ENCODE data around the gene CEP55. TPM values are rescaled to one million over a fixed set of nuclear protein-coding genes. Genes with fewer than 3 reads are reported as not detected.

Gene CEP55
- total and polyA plus RNA-seq, 3 experiments from 2014 or later = 0.97 to 44.4 (median 41.2) TPM

- H3K4me1 ChIP-seq (ENCODE audit: insufficient read depth, low read length) = peaks cover 5% of the 10 kb centered on the region
- H3K36me3 ChIP-seq (ENCODE audit: insufficient read depth, low read length) = no peaks in the 10 kb centered on the region
- ChIA-PET CTCF (interaction anchor here (1.5 to 2.3 kb wide), 3 partner anchors 9 to 125 kb away, joined by 5 to 12 read pairs (median 6); partner anchors contain the start of gene MYOF), POLR2A (interaction anchor here (0.9 kb wide), 1 partner anchor 126 kb away, joined by 3 read pairs; no protein-coding TSS in a partner anchor)
- DNase-seq = no peak
- no peaks in the 10 kb centered on the region for H3K27me3 ChIP-seq (ENCODE audit: insufficient read depth, low read length, poor library complexity, severe bottlenecking)
- H3K9me3 Mint-ChIP-seq = no peaks in the 10 kb centered on the region
- peaks cover 23 to 59% (median 40%) of the 10 kb centered on the region in 3 donors for H3K4me1 Mint-ChIP-seq
- no peaks in the 10 kb centered on the region for H3K9me3 ChIP-seq (ENCODE audit: low read length)
- H3K4me3 Mint-ChIP-seq = no peak overlapping the region
- peaks cover 0 to 1% of the 10 kb centered on the region in 2 donors for H3K27me3 Mint-ChIP-seq
- no peak overlapping the region for H3K27ac Mint-ChIP-seq
- no peaks in the 10 kb centered on the region for H3K36me3 Mint-ChIP-seq
- H3K27ac ChIP-seq (ENCODE audit: low read depth, low read length) = no peak overlapping the region
- no peak overlapping the region for H3K4me3 ChIP-seq (ENCODE audit: low read length)
Observed at GRCh38 chr10:93501650-93502049, 5.2 kb downstream of the CEP55 start.

- Mint-ChIP-seq H3K27ac (peak overlapping the region in 6 of 8 donors; percentile 6 to 94 (median 58)), H3K27me3 (no peaks in the 10 kb centered on the region), H3K9me3 (no peaks in the 10 kb centered on the region), H3K4me3 (peak overlapping the region; percentile 17 to 82 (median 56)), H3K36me3 (no peaks in the 10 kb centered on the region), H3K4me1 (peaks cover 13 to 47% (median 27%) of the 10 kb centered on the region in 3 donors)
- no peaks in the 10 kb centered on the region for H3K36me3 ChIP-seq (ENCODE audit: insufficient read depth, low read length)
- H3K9me3 ChIP-seq (ENCODE audit: low read length) = no peaks in the 10 kb centered on the region
- CTCF ChIA-PET = interaction anchor here (0.9 to 2.3 kb wide), 5 partner anchors 8 to 127 kb away, joined by 3 to 12 read pairs (median 5); partner anchors contain the start of gene MYOF
- H3K27me3 ChIP-seq (ENCODE audit: insufficient read depth, low read length, poor library complexity, severe bottlenecking) = no peaks in the 10 kb centered on the region
- no peak overlapping the region for H3K27ac ChIP-seq (ENCODE audit: low read depth, low read length)
- H3K4me3 ChIP-seq (ENCODE audit: low read length) = peak overlapping the region; percentile 24
- POLR2A ChIA-PET = no interaction called here
- H3K4me1 ChIP-seq (ENCODE audit: insufficient read depth, low read length) = no peaks in the 10 kb centered on the region
- DNase-seq = no peak
Observed at GRCh38 chr10:93503075-93503474, 6.7 kb downstream of the CEP55 start.

- Mint-ChIP-seq H3K9me3 (no peaks in the 10 kb centered on the region), H3K4me1 (peaks cover 8 to 29% (median 20%) of the 10 kb centered on the region in 3 donors), H3K36me3 (no peaks in the 10 kb centered on the region), H3K27me3 (no peaks in the 10 kb centered on the region), H3K27ac (no peak overlapping the region), H3K4me3 (peak overlapping the region in 1 of 7 donors; percentile 68)
- Histone ChIP-seq H3K4me1 (ENCODE audit: insufficient read depth, low read length) (no peaks in the 10 kb centered on the region), H3K4me3 (ENCODE audit: low read length) (no peak overlapping the region), H3K36me3 (ENCODE audit: insufficient read depth, low read length) (no peaks in the 10 kb centered on the region), H3K27ac (ENCODE audit: low read depth, low read length) (no peak overlapping the region), H3K9me3 (ENCODE audit: low read length) (no peaks in the 10 kb centered on the region), H3K27me3 (ENCODE audit: insufficient read depth, low read length, poor library complexity, severe bottlenecking) (no peaks in the 10 kb centered on the region)
- ChIA-PET CTCF (interaction anchor here (0.6 to 7.2 kb wide), 6 partner anchors 9 to 129 kb away, joined by 3 to 53 read pairs (median 3); partner anchors contain the start of gene CEP55), POLR2A (no interaction called here)
- no peak for DNase-seq
Observed at GRCh38 chr10:93505075-93505474, 8.7 kb downstream of the CEP55 start.

GRCh38 chr10:93509816-93510215 is 13.4 kb downstream of the CEP55 start:
- no peak overlapping the region for H3K27ac Mint-ChIP-seq
- no peak for DNase-seq
- CTCF ChIA-PET = interaction anchor here (0.9 to 7.2 kb wide), 4 partner anchors 9 to 141 kb away, joined by 3 to 53 read pairs (median 3); no protein-coding TSS in a partner anchor
- Histone ChIP-seq H3K27me3 (ENCODE audit: insufficient read depth, low read length, poor library complexity, severe bottlenecking) (no peaks in the 10 kb centered on the region), H3K36me3 (ENCODE audit: insufficient read depth, low read length) (no peaks in the 10 kb centered on the region), H3K4me3 (ENCODE audit: low read length) (no peak overlapping the region), H3K9me3 (ENCODE audit: low read length) (no peaks in the 10 kb centered on the region), H3K4me1 (ENCODE audit: insufficient read depth, low read length) (no peaks in the 10 kb centered on the region), H3K27ac (ENCODE audit: low read depth, low read length) (no peak overlapping the region)
- H3K4me3 Mint-ChIP-seq = no peak overlapping the region
- POLR2A ChIA-PET = no interaction called here
- H3K27me3 Mint-ChIP-seq = no peaks in the 10 kb centered on the region
- no peaks in the 10 kb centered on the region for H3K9me3 Mint-ChIP-seq
- peaks cover 3 to 5% (median 4%) of the 10 kb centered on the region in 3 donors for H3K4me1 Mint-ChIP-seq
- no peaks in the 10 kb centered on the region for H3K36me3 Mint-ChIP-seq

GRCh38 chr10:93512565-93512964 is 16.2 kb downstream of the CEP55 start:
- Mint-ChIP-seq H3K27me3 (no peaks in the 10 kb centered on the region), H3K27ac (no peak overlapping the region), H3K4me1 (peaks cover 3 to 5% (median 4%) of the 10 kb centered on the region in 3 donors), H3K9me3 (no peaks in the 10 kb centered on the region), H3K36me3 (no peaks in the 10 kb centered on the region), H3K4me3 (no peak overlapping the region)
- Histone ChIP-seq H3K4me3 (ENCODE audit: low read length) (no peak overlapping the region), H3K4me1 (ENCODE audit: insufficient read depth, low read length) (no peaks in the 10 kb centered on the region), H3K27me3 (ENCODE audit: insufficient read depth, low read length, poor library complexity, severe bottlenecking) (no peaks in the 10 kb centered on the region), H3K9me3 (ENCODE audit: low read length) (no peaks in the 10 kb centered on the region), H3K36me3 (ENCODE audit: insufficient read depth, low read length) (no peaks in the 10 kb centered on the region), H3K27ac (ENCODE audit: low read depth, low read length) (no peak overlapping the region)
- POLR2A ChIA-PET = no interaction called here
- CTCF ChIA-PET = interaction anchor here (0.7 to 7.2 kb wide), 9 partner anchors 9 to 137 kb away, joined by 3 to 53 read pairs (median 7); partner anchors contain the start of genes CEP55 and MYOF
- no peak for DNase-seq

- H3K36me3 Mint-ChIP-seq = no peaks in the 10 kb centered on the region
- H3K4me3 Mint-ChIP-seq = no peak overlapping the region
- ChIA-PET CTCF (interaction anchor here (0.8 to 2.0 kb wide), 6 partner anchors 16 to 137 kb away, joined by 3 to 15 read pairs (median 5); partner anchors contain the start of genes CEP55 and MYOF), POLR2A (no interaction called here)
- no peaks in the 10 kb centered on the region for H3K27me3 ChIP-seq (ENCODE audit: insufficient read depth, low read length, poor library complexity, severe bottlenecking)
- H3K9me3 ChIP-seq (ENCODE audit: low read length) = no peaks in the 10 kb centered on the region
- DNase-seq = no peak
- H3K4me1 ChIP-seq (ENCODE audit: insufficient read depth, low read length) = no peaks in the 10 kb centered on the region
- no peak overlapping the region for H3K27ac ChIP-seq (ENCODE audit: low read depth, low read length)
- H3K36me3 ChIP-seq (ENCODE audit: insufficient read depth, low read length) = no peaks in the 10 kb centered on the region
- H3K27ac Mint-ChIP-seq = no peak overlapping the region
- H3K27me3 Mint-ChIP-seq = no peaks in the 10 kb centered on the region
- no peak overlapping the region for H3K4me3 ChIP-seq (ENCODE audit: low read length)
- H3K9me3 Mint-ChIP-seq = no peaks in the 10 kb centered on the region
- peaks cover 3 to 5% (median 4%) of the 10 kb centered on the region in 3 donors for H3K4me1 Mint-ChIP-seq
Observed at GRCh38 chr10:93513091-93513490, 16.7 kb downstream of the CEP55 start.

- H3K27me3 Mint-ChIP-seq = no peaks in the 10 kb centered on the region
- H3K4me3 ChIP-seq (ENCODE audit: low read length) = no peak overlapping the region
- H3K36me3 Mint-ChIP-seq = no peaks in the 10 kb centered on the region
Observed at GRCh38 chr10:93514521-93514920, 18.1 kb downstream of the CEP55 start.

GRCh38 chr10:93515071-93516005 is 18.9 kb downstream of the CEP55 start:
- H3K4me3 Mint-ChIP-seq = no peak overlapping the region
- no peaks in the 10 kb centered on the region for H3K4me1 ChIP-seq (ENCODE audit: insufficient read depth, low read length)
- no peak overlapping the region for H3K27ac ChIP-seq (ENCODE audit: low read depth, low read length)
- H3K27me3 ChIP-seq (ENCODE audit: insufficient read depth, low read length, poor library complexity, severe bottlenecking) = no peaks in the 10 kb centered on the region
- H3K36me3 Mint-ChIP-seq = no peaks in the 10 kb centered on the region
- ChIA-PET CTCF (interaction anchor here (1.1 to 2.4 kb wide), 2 partner anchors 10 to 33 kb away, joined by 3 to 8 read pairs; partner anchors contain the start of gene MYOF), POLR2A (no interaction called here)
- no peak for DNase-seq
- H3K27me3 Mint-ChIP-seq = no peaks in the 10 kb centered on the region
- no peaks in the 10 kb centered on the region for H3K9me3 Mint-ChIP-seq
- H3K9me3 ChIP-seq (ENCODE audit: low read length) = no peaks in the 10 kb centered on the region
- peaks cover 3 to 5% (median 4%) of the 10 kb centered on the region in 3 donors for H3K4me1 Mint-ChIP-seq
- no peak overlapping the region for H3K27ac Mint-ChIP-seq
- no peak overlapping the region for H3K4me3 ChIP-seq (ENCODE audit: low read length)
- H3K36me3 ChIP-seq (ENCODE audit: insufficient read depth, low read length) = no peaks in the 10 kb centered on the region

More at GRCh38 chr10:93514521-93514920, 18.1 kb downstream of the CEP55 start:
- Histone ChIP-seq H3K36me3 (ENCODE audit: insufficient read depth, low read length) (no peaks in the 10 kb centered on the region), H3K27ac (ENCODE audit: low read depth, low read length) (no peak overlapping the region), H3K27me3 (ENCODE audit: insufficient read depth, low read length, poor library complexity, severe bottlenecking) (no peaks in the 10 kb centered on the region), H3K9me3 (ENCODE audit: low read length) (no peaks in the 10 kb centered on the region), H3K4me1 (ENCODE audit: insufficient read depth, low read length) (no peaks in the 10 kb centered on the region)
- CTCF ChIA-PET = interaction anchor here (2.0 kb wide), 1 partner anchor 138 kb away, joined by 15 read pairs; no protein-coding TSS in a partner anchor
- H3K27ac Mint-ChIP-seq = no peak overlapping the region
- DNase-seq = no peak
- peaks cover 3 to 5% (median 4%) of the 10 kb centered on the region in 3 donors for H3K4me1 Mint-ChIP-seq
- H3K9me3 Mint-ChIP-seq = no peaks in the 10 kb centered on the region
- no peak overlapping the region for H3K4me3 Mint-ChIP-seq
- POLR2A ChIA-PET = no interaction called here

Measured in CD8-positive, alpha-beta memory T cell (primary cell).